Measurements from ENCODE around the gene CDH26. TPM values are rescaled to one million over a fixed set of nuclear protein-coding genes. Genes with fewer than 3 reads are reported as not detected.
A peak's percentile ranks its signal among the peaks of the same experiment; 100 is the strongest.

The CDH26 gene
- total and polyA plus RNA-seq, 2 donors, result 1.4 to 4.1 TPM

- Histone ChIP-seq H3K4me3 (ENCODE audit: low read depth, low read length) (no peak overlapping the region), H3K27ac (ENCODE audit: low read depth) (no peak overlapping the region), H3K36me3 (ENCODE audit: insufficient read depth) (no peaks in the 10 kb centered on the region), H3K4me1 (ENCODE audit: insufficient read depth) (no peaks in the 10 kb centered on the region)
- no peak for DNase-seq (ENCODE audit: extremely low spot score)
- 69% methylated on average over 24 of the region's 24 CpGs for WGBS
Measured at GRCh38 chr20:60054716-60055634, 96.8 kb downstream of the CDH26 start.

DNA sequence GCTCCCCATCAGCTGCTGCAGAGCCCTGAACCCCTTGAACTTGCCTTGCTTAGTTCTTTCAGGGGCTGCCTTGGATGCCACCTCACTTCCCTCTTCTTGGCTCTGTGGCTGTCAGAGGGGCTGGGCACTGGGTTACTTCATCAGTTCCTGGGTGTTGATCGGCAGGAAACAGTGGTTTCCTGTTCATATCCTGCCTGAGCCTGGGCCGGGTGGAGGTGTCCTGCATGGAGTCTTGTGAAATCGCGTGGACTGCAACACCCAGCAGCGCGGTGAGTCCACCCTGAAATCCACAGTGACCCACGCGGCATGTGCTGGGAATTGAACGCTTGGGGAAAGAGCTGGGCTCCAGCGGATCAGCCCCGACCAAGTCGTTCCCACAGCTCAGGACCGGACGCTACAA lies 97.5 kb downstream of the CDH26 start:
- DNase-seq (ENCODE audit: extremely low spot score), result no peak
- WGBS, result 68% methylated on average over 14 of the region's 14 CpGs
- Histone ChIP-seq H3K27ac (ENCODE audit: low read depth) (no peak overlapping the region), H3K4me3 (ENCODE audit: low read depth, low read length) (no peak overlapping the region), H3K36me3 (ENCODE audit: insufficient read depth) (no peaks in the 10 kb centered on the region), H3K4me1 (ENCODE audit: insufficient read depth) (no peaks in the 10 kb centered on the region)

DNA sequence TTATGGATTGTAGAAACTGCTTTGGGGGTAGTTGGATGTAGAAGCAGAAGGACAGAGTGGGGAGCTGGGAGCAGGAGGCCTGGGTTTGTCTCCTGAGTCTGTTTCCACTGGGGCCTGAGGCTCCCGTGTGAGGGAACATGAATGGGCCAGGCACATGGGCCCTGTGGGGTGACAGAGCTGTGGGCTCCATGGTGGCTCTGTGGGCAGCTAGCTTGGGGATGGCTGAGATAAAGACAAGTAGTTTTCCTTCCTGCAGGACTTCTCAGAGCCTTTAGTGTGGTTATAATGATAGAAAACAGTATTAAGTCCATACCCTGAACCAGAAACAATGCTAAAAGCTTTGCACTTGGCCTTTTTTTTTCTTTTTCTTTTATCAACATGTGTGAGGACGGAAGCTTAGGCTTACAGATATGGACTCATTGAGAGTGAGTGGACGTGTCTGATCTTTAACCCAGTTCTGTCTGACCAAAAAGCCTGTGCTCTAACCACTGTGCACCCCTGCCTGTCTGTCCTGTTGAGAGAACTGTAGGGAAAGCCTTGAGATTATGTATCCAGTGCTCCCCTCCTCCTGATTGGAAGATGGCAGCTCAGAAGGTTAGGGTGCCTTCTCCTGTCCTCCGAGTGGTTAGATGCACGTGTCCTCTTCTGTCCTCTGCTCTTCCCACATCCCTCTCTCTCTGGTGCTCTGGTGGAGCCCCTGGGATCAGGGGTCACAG lies 98.3 kb downstream of the CDH26 start:
- Histone ChIP-seq H3K36me3 (ENCODE audit: insufficient read depth) (no peaks in the 10 kb centered on the region), H3K4me3 (ENCODE audit: low read depth, low read length) (no peak overlapping the region), H3K27ac (ENCODE audit: low read depth) (no peak overlapping the region), H3K4me1 (ENCODE audit: insufficient read depth) (no peaks in the 10 kb centered on the region)
- DNase-seq (ENCODE audit: extremely low spot score), result no peak
- 77% methylated on average over 5 of the region's 5 CpGs for WGBS

- peak; percentile 21 for DNase-seq (ENCODE audit: extremely low spot score)
- H3K4me3 ChIP-seq (ENCODE audit: low read depth, low read length), result no peak overlapping the region
Measured at GRCh38 chr20:60057123-60057865, 99.1 kb downstream of the CDH26 start.

DNA sequence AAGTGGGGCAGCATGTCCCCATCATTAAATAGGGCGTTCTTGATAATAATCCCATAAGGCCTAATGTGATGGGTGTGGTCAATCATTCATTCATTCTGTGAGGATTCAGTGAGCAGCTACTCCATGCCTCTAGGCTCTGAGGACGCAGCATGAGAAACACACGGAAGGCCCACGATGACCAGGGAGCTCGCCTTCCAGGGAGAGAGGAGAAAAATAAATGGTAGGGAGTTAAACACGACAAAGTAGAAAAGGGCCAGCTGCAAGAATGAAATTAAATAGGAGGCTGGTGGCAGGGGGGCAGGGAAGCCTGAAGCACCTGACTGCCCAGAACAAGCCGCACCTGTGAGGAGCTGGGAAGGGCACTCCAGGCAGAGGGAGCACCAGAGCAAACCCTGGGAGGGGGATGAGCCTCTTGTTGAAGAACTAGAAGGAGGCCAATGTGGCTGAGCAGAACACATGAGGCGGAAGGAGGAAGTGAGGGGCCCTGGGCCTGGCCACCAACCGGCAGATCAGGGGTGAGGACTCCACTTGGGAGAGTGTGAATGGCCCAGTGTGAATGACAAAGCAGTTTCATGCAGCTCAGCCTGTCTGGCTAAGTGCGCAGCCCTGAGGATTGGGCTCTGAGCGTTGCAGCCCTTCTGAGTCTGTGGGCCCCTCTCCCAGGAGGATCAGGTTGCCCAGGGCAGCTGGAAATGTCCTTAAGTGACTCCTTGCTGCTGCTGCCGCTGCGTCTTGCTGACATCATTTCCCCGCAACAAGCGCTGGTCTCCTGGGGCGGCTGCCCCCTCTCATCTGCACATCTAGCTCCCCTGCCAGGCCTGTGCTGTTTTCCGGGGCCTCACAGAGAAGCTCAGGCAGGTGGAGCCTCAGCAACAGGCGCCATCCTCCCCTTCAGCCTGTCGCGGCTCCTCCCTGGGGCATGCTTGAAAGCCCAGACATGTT lies 99.9 kb downstream of the CDH26 start:
- DNase-seq (ENCODE audit: extremely low spot score), result no peak
- no peak overlapping the region for H3K4me3 ChIP-seq (ENCODE audit: low read depth, low read length)
- WGBS, result 57% methylated on average over 20 of the region's 20 CpGs
- no peak overlapping the region for H3K27ac ChIP-seq (ENCODE audit: low read depth)
- H3K4me1 ChIP-seq (ENCODE audit: insufficient read depth), result no peaks in the 10 kb centered on the region
- H3K36me3 ChIP-seq (ENCODE audit: insufficient read depth), result no peaks in the 10 kb centered on the region

More at GRCh38 chr20:60057123-60057865, 99.1 kb downstream of the CDH26 start:
- no peaks in the 10 kb centered on the region for H3K36me3 ChIP-seq (ENCODE audit: insufficient read depth)
- WGBS, result 20% methylated on average over 11 of the region's 11 CpGs
- no peak overlapping the region for H3K27ac ChIP-seq (ENCODE audit: low read depth)
- H3K4me1 ChIP-seq (ENCODE audit: insufficient read depth), result no peaks in the 10 kb centered on the region

- no peak overlapping the region for H3K4me3 ChIP-seq (ENCODE audit: low read depth, low read length)
- H3K27ac ChIP-seq (ENCODE audit: low read depth), result no peak overlapping the region
- DNase-seq (ENCODE audit: extremely low spot score), result no peak
- 71% methylated on average over 9 of the region's 9 CpGs for WGBS
- H3K4me1 ChIP-seq (ENCODE audit: insufficient read depth), result no peaks in the 10 kb centered on the region
- H3K36me3 ChIP-seq (ENCODE audit: insufficient read depth), result no peaks in the 10 kb centered on the region
Measured at GRCh38 chr20:60058879-60059278, 100.7 kb downstream of the CDH26 start.

DNA sequence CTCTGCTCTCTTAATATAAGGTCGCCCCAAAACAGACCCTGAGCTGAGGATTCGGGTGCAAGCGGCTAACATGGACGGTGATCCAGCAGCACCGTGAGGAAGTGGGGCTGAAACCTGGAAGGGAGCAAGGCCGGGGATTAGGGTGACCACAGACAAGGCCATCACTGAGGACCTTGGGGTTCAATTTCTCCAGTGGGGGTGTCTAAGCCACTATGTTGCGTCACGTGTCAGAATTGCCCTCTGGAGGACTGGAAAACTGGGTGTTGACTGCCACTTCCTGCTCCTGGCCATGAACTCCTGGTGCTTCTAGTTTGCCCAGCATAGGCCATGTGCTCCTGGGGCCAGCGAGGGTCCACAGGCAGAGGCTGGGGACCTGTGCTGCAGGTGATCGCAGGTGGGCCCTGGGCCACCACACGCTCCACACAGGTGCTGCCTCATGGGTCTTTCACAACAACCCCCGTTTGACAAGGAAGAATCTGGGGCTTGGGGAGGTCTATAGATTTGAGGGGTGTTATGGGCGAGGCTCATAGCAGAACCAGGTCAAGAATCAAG lies 101.9 kb downstream of the CDH26 start:
- no peak for DNase-seq (ENCODE audit: extremely low spot score)
- Histone ChIP-seq H3K4me1 (ENCODE audit: insufficient read depth) (no peaks in the 10 kb centered on the region), H3K4me3 (ENCODE audit: low read depth, low read length) (no peak overlapping the region), H3K27ac (ENCODE audit: low read depth) (no peak overlapping the region), H3K36me3 (ENCODE audit: insufficient read depth) (no peaks in the 10 kb centered on the region)
- WGBS, result 91% methylated on average over 13 of the region's 13 CpGs

GRCh38 chr20:60060593-60060992 lies 102.4 kb downstream of the CDH26 start:
- DNase-seq (ENCODE audit: extremely low spot score), result no peak
- Histone ChIP-seq H3K27ac (ENCODE audit: low read depth) (no peak overlapping the region), H3K36me3 (ENCODE audit: insufficient read depth) (no peaks in the 10 kb centered on the region), H3K4me1 (ENCODE audit: insufficient read depth) (no peaks in the 10 kb centered on the region), H3K4me3 (ENCODE audit: low read depth, low read length) (no peak overlapping the region)
- WGBS, result 90% methylated on average over 4 of the region's 4 CpGs

DNA sequence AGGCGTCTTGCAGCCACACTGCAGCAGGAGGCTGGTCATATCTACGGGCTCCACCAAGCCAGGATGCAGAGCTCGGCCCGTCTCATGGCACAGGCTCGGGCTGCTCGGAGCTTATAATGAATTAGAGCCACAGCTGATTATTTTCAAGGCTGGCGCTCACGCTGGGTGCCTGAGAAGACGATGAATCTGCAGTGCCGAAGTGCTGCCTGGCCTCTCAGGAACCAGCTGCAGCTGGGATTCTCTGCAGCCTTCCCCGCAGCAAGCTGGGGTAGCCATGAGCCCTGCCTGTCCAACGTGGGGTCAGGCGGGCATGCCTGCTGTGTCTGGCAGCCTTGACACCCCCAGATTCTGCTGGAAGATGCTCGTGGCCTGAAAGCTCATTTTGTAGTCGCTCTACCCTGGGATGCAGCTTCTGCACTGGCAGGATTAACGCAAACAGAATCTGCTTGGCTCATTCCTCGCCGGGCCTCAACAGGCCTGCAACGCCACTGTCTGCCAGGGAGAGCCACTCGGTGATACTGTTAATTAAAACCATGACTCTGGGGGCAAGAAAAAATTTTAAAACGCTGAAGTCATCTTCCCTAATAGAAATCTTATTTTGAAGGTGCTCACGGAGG lies 104.3 kb downstream of the CDH26 start:
- WGBS, result 41% methylated on average over 22 of the region's 22 CpGs
- Histone ChIP-seq H3K27ac (ENCODE audit: low read depth) (no peak overlapping the region), H3K4me1 (ENCODE audit: insufficient read depth) (no peaks in the 10 kb centered on the region), H3K36me3 (ENCODE audit: insufficient read depth) (no peaks in the 10 kb centered on the region), H3K4me3 (ENCODE audit: low read depth, low read length) (no peak overlapping the region)
- DNase-seq (ENCODE audit: extremely low spot score), result no peak

- H3K27ac ChIP-seq (ENCODE audit: low read depth), result no peak overlapping the region
- H3K4me1 ChIP-seq (ENCODE audit: insufficient read depth), result no peaks in the 10 kb centered on the region
- no peak overlapping the region for H3K4me3 ChIP-seq (ENCODE audit: low read depth, low read length)
- no peaks in the 10 kb centered on the region for H3K36me3 ChIP-seq (ENCODE audit: insufficient read depth)
- 39% methylated on average over 4 of the region's 4 CpGs for WGBS
- DNase-seq (ENCODE audit: extremely low spot score), result no peak
Measured at GRCh38 chr20:60063048-60063451, 104.8 kb downstream of the CDH26 start.

GRCh38 chr20:60063739-60064380 lies 105.6 kb downstream of the CDH26 start:
- Histone ChIP-seq H3K4me3 (ENCODE audit: low read depth, low read length) (no peak overlapping the region), H3K27ac (ENCODE audit: low read depth) (no peak overlapping the region), H3K4me1 (ENCODE audit: insufficient read depth) (no peaks in the 10 kb centered on the region), H3K36me3 (ENCODE audit: insufficient read depth) (no peaks in the 10 kb centered on the region)
- DNase-seq (ENCODE audit: extremely low spot score), result no peak
- 62% methylated on average over 3 of the region's 3 CpGs for WGBS

Measured in urinary bladder (tissue), 4 donors.